ENCODE measurements around the gene PRDM8. TPM values are rescaled to one million over a fixed set of nuclear protein-coding genes. Genes with fewer than 3 reads are reported as not detected.

The PRDM8 gene
- total RNA-seq, 1 donor from 2014 or later, result not detected

GRCh38 chr4:80228460-80228859 is 31.2 kb downstream of the PRDM8 start:
- Histone ChIP-seq H4K20me1 (ENCODE audit: low read depth) (no peaks in the 10 kb centered on the region), H2AFZ (replicated peaks) (no peak overlapping the region), H3K4me2 (no peak overlapping the region), H3K9me3 (ENCODE audit: low read depth) (no peaks in the 10 kb centered on the region), H3K4me1 (no peaks in the 10 kb centered on the region), H3K27me3 (peaks cover 99% of the 10 kb centered on the region), H3K36me3 (no peaks in the 10 kb centered on the region), H3K4me3 (no peak overlapping the region), H3F3A (ENCODE audit: low read depth) (no peaks in the 10 kb centered on the region), H3K9ac (no peak overlapping the region), H3K79me2 (ENCODE audit: low read depth) (no peaks in the 10 kb centered on the region), H3K27ac (no peak overlapping the region)
- DNase-seq (ENCODE audit: low spot score), result no peak
- Mint-ChIP-seq H3K4me1 (no peaks in the 10 kb centered on the region), H3K4me3 (no peak overlapping the region), H3K9me3 (no peaks in the 10 kb centered on the region), H3K36me3 (no peaks in the 10 kb centered on the region), H3K27me3 (ENCODE audit: insufficient read depth, low read depth) (no peaks in the 10 kb centered on the region), H3K27ac (no peak overlapping the region)
- TF ChIP-seq EZH2phosphoT487 (IDR thresholded peaks at IDR 0.05) (no peak), EZH2 (IDR thresholded peaks at IDR 0.05) (no peak), CTCF (IDR thresholded peaks at IDR 0.05) (no peak)

- Histone ChIP-seq H3K9ac (no peak overlapping the region), H3K9me3 (ENCODE audit: low read depth) (no peaks in the 10 kb centered on the region), H3F3A (ENCODE audit: low read depth) (no peaks in the 10 kb centered on the region), H3K4me3 (no peak overlapping the region), H3K27me3 (peaks cover 99% of the 10 kb centered on the region), H4K20me1 (ENCODE audit: low read depth) (no peaks in the 10 kb centered on the region), H3K4me1 (no peaks in the 10 kb centered on the region), H3K4me2 (no peak overlapping the region), H3K79me2 (ENCODE audit: low read depth) (no peaks in the 10 kb centered on the region), H2AFZ (replicated peaks) (no peak overlapping the region), H3K27ac (no peak overlapping the region), H3K36me3 (no peaks in the 10 kb centered on the region)
- TF ChIP-seq EZH2phosphoT487 (IDR thresholded peaks at IDR 0.05), result no peak
- TF ChIP-seq CTCF (IDR thresholded peaks at IDR 0.05), result no peak
- TF ChIP-seq EZH2 (IDR thresholded peaks at IDR 0.05), result no peak
- Mint-ChIP-seq H3K9me3 (no peaks in the 10 kb centered on the region), H3K4me1 (no peaks in the 10 kb centered on the region), H3K4me3 (no peak overlapping the region), H3K27me3 (ENCODE audit: insufficient read depth, low read depth) (no peaks in the 10 kb centered on the region), H3K36me3 (no peaks in the 10 kb centered on the region), H3K27ac (no peak overlapping the region)
- no peak for DNase-seq (ENCODE audit: low spot score)
Observed at GRCh38 chr4:80229128-80229527, 31.8 kb downstream of the PRDM8 start.

DNA sequence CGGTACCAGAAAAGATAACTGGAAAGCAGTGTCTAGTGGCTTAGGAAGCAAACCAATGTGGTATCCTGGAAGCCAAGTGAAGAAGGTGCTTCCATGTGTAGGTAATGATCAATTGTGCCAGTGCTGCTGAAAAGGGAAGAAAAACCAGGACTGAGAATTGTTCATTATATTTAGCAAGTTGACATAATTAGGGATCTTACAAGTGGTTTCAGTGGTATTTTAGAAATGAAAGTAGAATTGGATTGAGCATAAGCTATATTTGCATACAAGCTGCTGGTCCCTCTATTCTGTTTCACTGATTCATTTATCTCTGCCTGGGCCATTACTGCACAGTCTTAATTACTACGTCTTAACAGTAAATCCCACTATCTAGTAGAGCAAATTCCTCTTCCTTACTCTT is 32.3 kb downstream of the PRDM8 start:
- H3K79me2 ChIP-seq (ENCODE audit: low read depth), result no peaks in the 10 kb centered on the region
- no peaks in the 10 kb centered on the region for H3K9me3 Mint-ChIP-seq
- H3K9me3 ChIP-seq (ENCODE audit: low read depth), result no peaks in the 10 kb centered on the region
- no peaks in the 10 kb centered on the region for H3K4me1 Mint-ChIP-seq
- H3K27me3 ChIP-seq, result peaks cover 99% of the 10 kb centered on the region
- no peaks in the 10 kb centered on the region for H3K27me3 Mint-ChIP-seq (ENCODE audit: insufficient read depth, low read depth)
- H3K27ac Mint-ChIP-seq, result no peak overlapping the region
- DNase-seq (ENCODE audit: low spot score), result no peak
- no peak overlapping the region for H3K9ac ChIP-seq
- H3K4me1 ChIP-seq, result no peaks in the 10 kb centered on the region
- no peak overlapping the region for H3K4me3 ChIP-seq
- no peaks in the 10 kb centered on the region for H4K20me1 ChIP-seq (ENCODE audit: low read depth)
- no peak overlapping the region for H3K4me3 Mint-ChIP-seq
- H3K36me3 Mint-ChIP-seq, result no peaks in the 10 kb centered on the region
- no peak overlapping the region for H3K27ac ChIP-seq
- H3K4me2 ChIP-seq, result no peak overlapping the region
- TF ChIP-seq EZH2phosphoT487 (IDR thresholded peaks at IDR 0.05) (no peak), CTCF (IDR thresholded peaks at IDR 0.05) (no peak), EZH2 (IDR thresholded peaks at IDR 0.05) (no peak)
- H3K36me3 ChIP-seq, result no peaks in the 10 kb centered on the region
- H2AFZ ChIP-seq (replicated peaks), result no peak overlapping the region
- no peaks in the 10 kb centered on the region for H3F3A ChIP-seq (ENCODE audit: low read depth)

Data from neural progenitor cell (in vitro differentiated cells).